ENCODE measurements around the gene DCAF8.

Gene DCAF8

GRCh38 chr1:160204526-160205241 is 57.7 kb downstream of the DCAF8 start:
- DNase-seq: peak; percentile 84 to 93 (median 91)

GRCh38 chr1:160200786-160201185 is 61.6 kb downstream of the DCAF8 start:
- DNase-seq: peak; percentile 13 to 58 (median 48)

GRCh38 chr1:160197231-160197630 is 65.1 kb downstream of the DCAF8 start:
- DNase-seq: no peak

GRCh38 chr1:160196143-160196542 is 66.2 kb downstream of the DCAF8 start:
- DNase-seq: no peak

GRCh38 chr1:160194737-160195059 is 67.7 kb downstream of the DCAF8 start:
- DNase-seq: no peak

GRCh38 chr1:160193832-160194736 is 68.3 kb downstream of the DCAF8 start:
- no peak for DNase-seq

GRCh38 chr1:160193091-160193819 is 69.1 kb downstream of the DCAF8 start:
- peak; percentile 88 to 95 (median 92) for DNase-seq

GRCh38 chr1:160192234-160192633 is 70.1 kb downstream of the DCAF8 start:
- DNase-seq: no peak

GRCh38 chr1:160191756-160192155 is 70.6 kb downstream of the DCAF8 start:
- no peak for DNase-seq

- DNase-seq: no peak
These were observed 72.4 kb downstream of the DCAF8 start, which contains the start of gene CASQ1 for GRCh38 chr1:160189649-160190625. TSS of gene CASQ1 (plus strand) at chr1:160190575. CDS start at chr1:160190752, 177 bp downstream.

- no peak for DNase-seq
These were observed 74.0 kb downstream of the DCAF8 start for GRCh38 chr1:160188341-160188740.

GRCh38 chr1:160187407-160187806 is 74.9 kb downstream of the DCAF8 start:
- DNase-seq: no peak

- DNase-seq: no peak
These were observed 75.6 kb downstream of the DCAF8 start for GRCh38 chr1:160186729-160187128.

GRCh38 chr1:160186246-160186645 is 76.1 kb downstream of the DCAF8 start:
- no peak for DNase-seq

GRCh38 chr1:160179336-160179735 is 83.0 kb downstream of the DCAF8 start:
- no peak for DNase-seq

GRCh38 chr1:160178731-160179130 is 83.6 kb downstream of the DCAF8 start:
- DNase-seq: peak in 1 of 4 experiments; percentile 38

- no peak for DNase-seq
These were observed 84.7 kb downstream of the DCAF8 start for GRCh38 chr1:160177667-160178066.

- DNase-seq: no peak
These were observed 85.1 kb downstream of the DCAF8 start for GRCh38 chr1:160177231-160177630.

GRCh38 chr1:160171980-160172379 is 90.4 kb downstream of the DCAF8 start:
- no peak for DNase-seq

GRCh38 chr1:160171354-160171753 is 91.0 kb downstream of the DCAF8 start:
- DNase-seq: no peak

GRCh38 chr1:160169553-160170399 is 92.6 kb downstream of the DCAF8 start:
- peak; percentile 38 to 61 (median 50) for DNase-seq
